K562 (cell line): ENCODE results near the gene TBC1D2B. TPM values are rescaled to one million over a fixed set of nuclear protein-coding genes. Genes with fewer than 3 reads are reported as not detected.

Experiments
- ASH1L ChIP-seq: fragments of 450-650 bp; IDR thresholded peaks from 2 replicates; pipeline ENCODE4 v1.6.1; 2018; ENCODE audit warnings: borderline replicate concordance, mild to moderate bottlenecking, low read depth; ENCODE audit not compliant: partially characterized antibody
- CLOCK ChIP-seq: fragments of 250-450 bp; sonication (Bioruptor Pico); IDR thresholded peaks from 2 replicates; pipeline ENCODE4 v1.4.0; 2020; ENCODE audit warnings: mild to moderate bottlenecking, moderate library complexity, borderline replicate concordance
- CREB1 ChIP-seq, 2 experiments: sonication (generic) in 1 of 2; formaldehyde crosslinking in 1 of 2; IDR thresholded peaks; 2 replicates each; pipeline versions ENCODE4 v1.6.1 to v1.8.0; 2012 to 2022; ENCODE audit warnings: inconsistent platforms in 1 of 2, mild to moderate bottlenecking in 1 of 2, missing genetic modification reagents in 1 of 2, moderate library complexity in 1 of 2
- HMGN3 ChIP-seq: IDR thresholded peaks from 2 replicates; pipeline ENCODE4 v1.6.1; 2011; ENCODE audit warnings: borderline replicate concordance, low read depth, mild to moderate bottlenecking, mixed read lengths, low read length; ENCODE audit not compliant: insufficient read length; ENCODE audit errors: extremely low read depth
- KDM1A ChIP-seq, 2 experiments: fragments of 450-650 bp; IDR thresholded peaks; 2 replicates each; pipeline ENCODE4 v1.6.1; 2016; ENCODE audit warnings: mild to moderate bottlenecking in 2 of 2
- NCOA4 ChIP-seq: fragments of 450-650 bp; IDR thresholded peaks from 2 replicates; pipeline ENCODE4 v1.6.1; 2018; ENCODE audit warnings: mild to moderate bottlenecking; ENCODE audit not compliant: partially characterized antibody
- RCOR1 ChIP-seq, 2 experiments: IDR thresholded peaks; 2 replicates each; pipeline ENCODE4 v1.6.1; 2012; ENCODE audit warnings: low read depth in 2 of 2, low read length in 2 of 2, borderline replicate concordance in 1 of 2, improper control_type of control experiment in 1 of 2
- SMARCB1 ChIP-seq: IDR thresholded peaks from 2 replicates; pipeline ENCODE4 v1.6.1; 2011; ENCODE audit warnings: improper control_type of control experiment, low read depth; ENCODE audit not compliant: insufficient read length
- TEAD4 ChIP-seq, 2 experiments: sonication (generic) in 1 of 2; formaldehyde crosslinking in 1 of 2; IDR thresholded peaks; 2 replicates each; pipeline versions ENCODE4 v1.6.1 to v1.8.0; 2012 to 2022; ENCODE audit warnings: borderline replicate concordance in 1 of 2, inconsistent platforms in 1 of 2, low read length in 1 of 2, mild to moderate bottlenecking in 1 of 2, missing genetic modification reagents in 1 of 2
- THRA ChIP-seq: fragments of 450-650 bp; IDR thresholded peaks from 2 replicates; pipeline ENCODE4 v1.6.1; 2017; ENCODE audit warnings: mild to moderate bottlenecking, moderate library complexity
- polyA plus RNA-seq, 8 experiments: library from polyadenylated mRNA; depleted of rRNA in 4 of 8; stranded (reverse) in 5 of 8; unstranded in 3 of 8; fragments of >200 nt; fragmentation: Nextera tagmentation in 2 of 8; fragmentation: Illumina TruSeq in 1 of 8; extraction: Ambion mirVana in 2 of 8; extraction: Trizol in 1 of 8; gene quantifications; 2 replicates each; pipeline versions ENCODE4 v1.2.1 to v1.2.3, GENCODE V29; 2011 to 2014; ENCODE audit warnings: inconsistent platforms in 1 of 8, missing spikeins in 1 of 8
- total RNA-seq, 7 experiments: library from RNA; depleted of rRNA in 6 of 7; stranded (reverse); fragments of >200 nt in 6 of 7; fragmentation: Illumina TruSeq in 2 of 7; extraction: Trizol in 2 of 7; gene quantifications; 2 replicates each; pipeline versions ENCODE4 v1.2.1 to v1.2.3, GENCODE V29; 2011 to 2021; ENCODE audit warnings: low replicate concordance in 1 of 7
- TF ChIP-seq, protein P1 (sequence below): sonication (generic); formaldehyde crosslinking; IDR thresholded peaks from 2 replicates; pipeline ENCODE4 v1.5.0; 2020; ENCODE audit warnings: missing genetic modification reagents

TBC1D2B gene
- total and polyA plus RNA-seq, 9 of the 15 experiments (the other 6 are each of a cell fraction or from before 2014, with no cell fraction given): 0.15 to 16.3 (median 8.9) TPM

DNA sequence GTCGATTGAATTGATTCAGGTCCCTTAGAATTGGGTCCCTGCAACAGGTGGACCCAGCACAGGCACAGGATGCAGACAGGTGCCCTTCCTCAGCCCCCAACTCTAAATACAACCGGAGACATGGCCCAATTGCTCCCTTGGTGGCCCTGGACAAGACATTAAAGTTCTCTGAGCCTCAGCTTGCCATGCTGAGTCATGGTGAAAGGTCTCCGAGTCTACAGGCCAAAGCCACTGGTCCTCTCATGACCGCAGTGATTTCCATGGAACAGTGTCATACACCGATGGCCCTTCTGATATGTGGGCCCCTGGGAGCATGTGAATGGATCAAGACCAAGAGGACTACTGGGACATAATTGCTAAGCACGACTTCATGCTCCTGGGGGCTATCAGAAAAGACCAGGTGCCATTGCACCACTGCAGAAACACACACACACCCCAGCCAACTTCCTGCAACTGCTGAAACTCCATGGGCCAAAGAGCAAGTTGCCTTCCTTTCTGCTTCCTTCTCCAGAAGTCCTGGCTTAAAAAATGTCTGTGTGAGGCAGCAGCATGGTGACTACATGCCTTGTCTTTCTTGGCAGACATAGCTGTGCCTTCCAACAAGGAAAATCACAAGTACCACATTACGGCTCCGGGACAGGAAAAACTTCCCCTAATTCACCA lies 38.8 kb downstream of the TBC1D2B start (continued):
- TF ChIP-seq CREB1 (IDR thresholded peaks at IDR 0.05): no peak
- no peak for TF ChIP-seq CREB1 (CRISPR knock-in tag; IDR thresholded peaks at IDR 0.05)
- no peak for TF ChIP-seq ASH1L
- peak in 1 of 2 experiments; percentile 45; a peak in 1 of 4 replicates for TF ChIP-seq RCOR1 (IDR thresholded peaks at IDR 0.05; ENCODE audit: borderline replicate concordance in 1 of 2, low read depth in 2 of 2, low read length in 2 of 2)
- TF ChIP-seq TEAD4 (IDR thresholded peaks at IDR 0.05; ENCODE audit: low read length): no peak
- no peak for TF ChIP-seq TEAD4 (CRISPR knock-in tag; IDR thresholded peaks at IDR 0.05; ENCODE audit: borderline replicate concordance)
- TF ChIP-seq, protein P1, sequence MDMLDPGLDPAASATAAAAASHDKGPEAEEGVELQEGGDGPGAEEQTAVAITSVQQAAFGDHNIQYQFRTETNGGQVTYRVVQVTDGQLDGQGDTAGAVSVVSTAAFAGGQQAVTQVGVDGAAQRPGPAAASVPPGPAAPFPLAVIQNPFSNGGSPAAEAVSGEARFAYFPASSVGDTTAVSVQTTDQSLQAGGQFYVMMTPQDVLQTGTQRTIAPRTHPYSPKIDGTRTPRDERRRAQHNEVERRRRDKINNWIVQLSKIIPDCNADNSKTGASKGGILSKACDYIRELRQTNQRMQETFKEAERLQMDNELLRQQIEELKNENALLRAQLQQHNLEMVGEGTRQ: no peak
- no peak for TF ChIP-seq NCOA4
- no peak for TF ChIP-seq SMARCB1
- no peak for TF ChIP-seq CLOCK (CRISPR knock-in tag)
- TF ChIP-seq HMGN3: no peak
- TF ChIP-seq THRA: no peak
- TF ChIP-seq KDM1A (IDR thresholded peaks at IDR 0.05): peak in 1 of 2 experiments; percentile 44; a peak in 1 of 4 replicates
- TF ChIP-seq, all 486 proteins: peak for 9
